NCI-H524 (cell line): ENCODE data around the gene AVEN.

Experiments
- DNase-seq, 2 experiments: peaks; one replicate each; lab custom pipeline; 2025; lab: John Stamatoyannopoulos, UW

AVEN gene

GRCh38 chr15:33985751-33986150 is 53.3 kb downstream of the AVEN start:
- no peak for DNase-seq

- no peak for DNase-seq
Observed at GRCh38 chr15:33985287-33985686, 53.7 kb downstream of the AVEN start.

GRCh38 chr15:33982516-33982915 is 56.5 kb downstream of the AVEN start:
- DNase-seq: no peak

GRCh38 chr15:33980159-33980558 is 58.8 kb downstream of the AVEN start:
- DNase-seq: no peak

GRCh38 chr15:33975022-33975565 is 63.9 kb downstream of the AVEN start:
- peak in 1 of 2 experiments; percentile 14 for DNase-seq

GRCh38 chr15:33971811-33972210 is 67.2 kb downstream of the AVEN start:
- DNase-seq: no peak

GRCh38 chr15:33968821-33969220 is 70.2 kb downstream of the AVEN start:
- DNase-seq: no peak

- DNase-seq: peak in 1 of 2 experiments; percentile 19
Observed at GRCh38 chr15:33968224-33968623, 70.8 kb downstream of the AVEN start, which contains the start of gene CHRM5. CHRM5 (plus strand) TSS chr15:33968497; CDS start chr15:34062718, 94,221 bp downstream.

- no peak for DNase-seq
Observed at GRCh38 chr15:33964665-33965040, 74.4 kb downstream of the AVEN start.

- peak in 1 of 2 experiments; percentile 57 for DNase-seq
Observed at GRCh38 chr15:33963831-33964664, 75.0 kb downstream of the AVEN start.

- no peak for DNase-seq
Observed at GRCh38 chr15:33960549-33960935, 78.5 kb downstream of the AVEN start.

- DNase-seq: no peak
Observed at GRCh38 chr15:33959844-33960548, 79.0 kb downstream of the AVEN start.

GRCh38 chr15:33956397-33956796 is 82.6 kb downstream of the AVEN start:
- no peak for DNase-seq

- DNase-seq: peak; percentile 65 to 81
Observed at GRCh38 chr15:33955945-33956344, 83.1 kb downstream of the AVEN start.

- no peak for DNase-seq
Observed at GRCh38 chr15:33946152-33946551, 92.9 kb downstream of the AVEN start.

GRCh38 chr15:33941279-33942063 is 97.5 kb downstream of the AVEN start:
- DNase-seq: no peak

GRCh38 chr15:33934921-33935320 is 104.1 kb downstream of the AVEN start:
- no peak for DNase-seq

GRCh38 chr15:33934396-33934795 is 104.6 kb downstream of the AVEN start:
- DNase-seq: no peak

GRCh38 chr15:33932734-33933133 is 106.3 kb downstream of the AVEN start:
- DNase-seq: no peak

- DNase-seq: no peak
Observed at GRCh38 chr15:33926260-33926659, 112.7 kb downstream of the AVEN start.

GRCh38 chr15:33923446-33923845 is 115.6 kb downstream of the AVEN start:
- DNase-seq: no peak
